Left ventricle myocardium inferior (tissue), 1 donor: ENCODE data around the gene MICOS13. TPM values are rescaled to one million over a fixed set of nuclear protein-coding genes. Genes with fewer than 3 reads are reported as not detected.

Experiments used
- DNase-seq: peaks from one replicate; pipeline ENCODE4 v3.0.0-alpha.2; 2020
- H3K27ac ChIP-seq: fragments of 200-600 bp; replicated peaks from 2 replicates; pipeline ENCODE4 v1.8.0; 2021
- H3K27me3 ChIP-seq: fragments of 200-600 bp; 2 replicates; pipeline ENCODE4 v1.8.0; 2021; ENCODE audit warnings: low read depth
- H3K36me3 ChIP-seq: fragments of 200-600 bp; 2 replicates; pipeline ENCODE4 v1.8.0; 2021
- H3K4me1 ChIP-seq: fragments of 200-600 bp; 2 replicates; pipeline ENCODE4 v1.8.0; 2021
- H3K4me3 ChIP-seq: fragments of 200-600 bp; 2 replicates; pipeline ENCODE4 v1.8.0; 2021; ENCODE audit warnings: mild to moderate bottlenecking, moderate library complexity
- H3K9me3 ChIP-seq: fragments of 200-600 bp; replicated peaks from 2 replicates; pipeline ENCODE4 v1.8.0; 2021
- intact Hi-C: fragments of 100-400 bp; cut with micrococcal nuclease; formaldehyde crosslinking; loops from one replicate; pipeline ENCODE4 v1.11.0; 2022
- total RNA-seq: library from RNA; stranded (reverse); fragmentation: NEBNext Ultra II Directional; extraction: Animal tissue kit (Norgen Biotek cat#: 25700); gene quantifications from one replicate; pipeline ENCODE4 v1.2.1, GENCODE V29; 2021
- TF ChIP-seq, protein P1 (sequence below): fragments of 200-600 bp; IDR thresholded peaks from 2 replicates; pipeline ENCODE4 v1.8.0; 2021; ENCODE audit warnings: antibody characterized with exemption, mild to moderate bottlenecking, borderline replicate concordance
- donor health status: DM: no; HTN: yes; CAD: no; lungs with severe emphysema.

MICOS13 gene
- total RNA-seq, 1 donor from 2014 or later = 155 TPM

DNA sequence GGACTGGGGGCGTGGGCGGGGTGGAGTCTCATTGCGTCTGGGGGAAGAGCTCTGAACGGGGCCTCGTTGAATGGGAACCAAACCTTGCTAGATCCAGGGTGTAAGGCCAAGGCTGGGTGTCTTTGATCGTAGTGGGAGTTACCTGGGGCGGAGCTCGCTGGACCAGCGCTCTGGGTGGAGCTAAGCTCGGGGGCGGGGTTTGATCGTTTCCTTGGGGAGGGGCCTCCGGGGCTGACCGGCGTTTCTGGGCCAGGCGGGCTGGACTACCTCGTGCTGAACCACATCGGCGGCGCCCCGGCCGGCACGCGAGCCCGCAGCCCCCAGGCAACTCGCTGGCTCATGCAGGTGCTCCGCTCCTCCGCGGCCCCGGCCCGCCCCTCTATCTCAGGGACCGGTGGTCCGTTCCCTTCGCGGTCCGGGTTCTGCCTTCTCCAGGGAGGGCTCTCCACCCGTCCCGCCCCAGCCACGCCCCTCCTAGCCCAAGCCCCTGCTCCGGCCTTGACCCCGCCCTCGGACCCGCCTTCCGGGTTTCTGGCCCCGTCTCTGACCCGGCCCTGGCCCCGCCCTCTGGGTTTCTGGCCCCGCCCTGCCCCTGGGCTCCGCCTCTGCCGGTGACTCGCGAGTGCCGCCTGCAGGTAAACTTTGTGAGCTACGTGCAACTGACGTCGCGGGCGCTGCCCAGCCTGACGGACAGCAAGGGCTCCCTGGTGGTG lies 6.5 kb upstream of the MICOS13 start:
- intact Hi-C loops = no loop called here
- Histone ChIP-seq H3K36me3 (peaks cover 4% of the 10 kb centered on the region), H3K9me3 (no peaks in the 10 kb centered on the region), H3K4me3 (peak overlapping the region; percentile 77), H3K27ac (peak overlapping the region; percentile 89), H3K27me3 (no peaks in the 10 kb centered on the region), H3K4me1 (peaks cover 37% of the 10 kb centered on the region)
- peak; percentile 98 for DNase-seq
- TF ChIP-seq, protein P1, sequence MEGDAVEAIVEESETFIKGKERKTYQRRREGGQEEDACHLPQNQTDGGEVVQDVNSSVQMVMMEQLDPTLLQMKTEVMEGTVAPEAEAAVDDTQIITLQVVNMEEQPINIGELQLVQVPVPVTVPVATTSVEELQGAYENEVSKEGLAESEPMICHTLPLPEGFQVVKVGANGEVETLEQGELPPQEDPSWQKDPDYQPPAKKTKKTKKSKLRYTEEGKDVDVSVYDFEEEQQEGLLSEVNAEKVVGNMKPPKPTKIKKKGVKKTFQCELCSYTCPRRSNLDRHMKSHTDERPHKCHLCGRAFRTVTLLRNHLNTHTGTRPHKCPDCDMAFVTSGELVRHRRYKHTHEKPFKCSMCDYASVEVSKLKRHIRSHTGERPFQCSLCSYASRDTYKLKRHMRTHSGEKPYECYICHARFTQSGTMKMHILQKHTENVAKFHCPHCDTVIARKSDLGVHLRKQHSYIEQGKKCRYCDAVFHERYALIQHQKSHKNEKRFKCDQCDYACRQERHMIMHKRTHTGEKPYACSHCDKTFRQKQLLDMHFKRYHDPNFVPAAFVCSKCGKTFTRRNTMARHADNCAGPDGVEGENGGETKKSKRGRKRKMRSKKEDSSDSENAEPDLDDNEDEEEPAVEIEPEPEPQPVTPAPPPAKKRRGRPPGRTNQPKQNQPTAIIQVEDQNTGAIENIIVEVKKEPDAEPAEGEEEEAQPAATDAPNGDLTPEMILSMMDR = peak; percentile 84

DNA sequence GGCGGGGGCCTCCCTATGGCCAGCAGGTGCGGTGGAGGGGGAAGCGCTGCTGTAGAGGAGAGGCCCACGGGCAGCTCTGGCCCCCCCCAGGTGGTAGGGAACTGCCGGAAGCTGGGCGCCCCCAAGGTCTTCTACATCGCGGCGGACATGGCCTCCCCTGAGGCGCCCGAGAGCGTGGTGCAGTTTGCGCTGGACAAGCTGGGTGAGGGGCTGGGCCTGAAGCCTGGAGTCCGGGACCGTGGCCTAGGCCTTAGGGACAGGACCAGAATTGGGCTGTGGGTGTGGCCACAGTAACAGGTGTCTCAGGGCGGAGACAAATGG lies 6.0 kb upstream of the MICOS13 start:
- intact Hi-C loops = no loop called here
- peaks cover 33% of the 10 kb centered on the region for H3K4me1 ChIP-seq
- H3K4me3 ChIP-seq = peak overlapping the region; percentile 77
- H3K27ac ChIP-seq = peak overlapping the region; percentile 89
- DNase-seq = no peak
- no peaks in the 10 kb centered on the region for H3K9me3 ChIP-seq
- no peaks in the 10 kb centered on the region for H3K27me3 ChIP-seq
- TF ChIP-seq, protein P1 = no peak
- no peaks in the 10 kb centered on the region for H3K36me3 ChIP-seq

DNA sequence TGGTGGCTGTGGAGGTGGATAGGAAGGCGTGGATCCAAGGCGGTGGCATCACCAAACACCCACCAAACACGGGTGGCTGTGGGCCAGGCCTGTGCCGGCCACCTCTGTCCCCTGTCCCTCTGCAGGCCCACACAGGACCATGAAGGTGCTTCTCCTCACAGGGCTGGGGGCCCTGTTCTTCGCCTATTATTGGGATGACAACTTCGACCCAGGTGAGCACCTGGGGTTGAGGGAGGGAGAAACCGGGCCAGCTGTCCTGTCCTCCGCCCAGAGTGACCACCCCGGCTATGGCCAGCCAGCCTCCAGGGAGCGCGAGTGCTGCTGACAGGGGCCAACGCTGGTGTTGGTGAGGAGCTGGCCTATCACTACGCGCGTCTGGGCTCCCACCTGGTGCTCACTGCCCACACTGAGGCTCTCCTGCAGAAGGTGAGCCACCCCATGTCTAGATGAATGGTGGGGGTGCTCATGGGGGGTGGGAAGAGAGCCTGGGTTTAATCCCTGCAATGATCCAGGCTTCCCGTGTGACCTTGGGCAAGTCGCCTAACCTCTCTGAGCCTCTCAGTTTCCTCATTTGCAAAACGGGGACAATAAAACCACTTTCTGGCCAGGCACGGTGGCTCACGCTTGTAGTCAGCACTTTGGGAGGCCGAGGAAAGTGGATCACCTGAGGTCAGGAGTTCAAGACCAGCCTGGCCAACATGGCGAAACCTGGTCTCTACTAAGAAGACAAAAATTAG lies 4.5 kb upstream of the MICOS13 start:
- Histone ChIP-seq H3K36me3 (no peaks in the 10 kb centered on the region), H3K9me3 (no peaks in the 10 kb centered on the region), H3K27ac (no peak overlapping the region), H3K27me3 (no peaks in the 10 kb centered on the region), H3K4me3 (no peak overlapping the region), H3K4me1 (peaks cover 33% of the 10 kb centered on the region)
- DNase-seq = no peak
- TF ChIP-seq, protein P1 = no peak
- intact Hi-C loops = no loop called here

DNA sequence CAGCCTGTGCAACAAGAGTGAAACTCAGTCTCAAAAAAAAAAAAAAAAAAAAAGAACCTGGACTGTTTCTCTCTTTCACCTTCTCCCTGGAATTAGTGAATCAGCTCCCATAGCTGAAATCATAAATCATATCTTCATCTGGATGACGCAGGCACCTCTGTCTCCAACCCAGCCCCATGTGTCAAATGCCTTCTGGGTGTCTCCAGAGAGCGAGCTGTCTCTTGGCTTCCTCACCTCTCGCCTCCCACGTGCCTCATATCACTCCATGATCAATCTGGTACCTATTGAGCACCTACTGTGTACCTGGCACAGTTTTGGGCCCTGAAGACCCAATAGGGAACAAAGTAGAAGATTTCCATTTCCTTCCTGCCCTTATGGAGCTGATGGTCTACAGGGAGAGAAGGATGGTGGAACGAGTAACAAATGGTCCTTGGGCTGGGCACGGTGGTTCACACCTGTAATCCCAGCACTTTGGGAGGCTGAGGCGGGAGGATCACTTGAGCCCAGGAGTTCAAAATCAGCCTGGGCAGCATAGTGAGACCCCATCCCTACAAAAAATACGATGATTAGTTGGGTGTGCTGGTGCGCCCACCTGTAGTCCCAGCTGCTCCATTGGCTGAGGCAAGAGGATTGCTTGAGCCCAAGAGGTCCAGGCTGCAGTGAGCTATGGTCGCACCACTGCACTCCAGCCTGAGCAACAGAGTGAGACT lies 3.0 kb upstream of the MICOS13 start:
- Histone ChIP-seq H3K36me3 (peaks cover 1% of the 10 kb centered on the region), H3K27ac (no peak overlapping the region), H3K4me1 (peaks cover 44% of the 10 kb centered on the region), H3K4me3 (no peak overlapping the region), H3K27me3 (no peaks in the 10 kb centered on the region), H3K9me3 (no peaks in the 10 kb centered on the region)
- intact Hi-C loops = no loop called here
- TF ChIP-seq, protein P1 = no peak
- DNase-seq = no peak

DNA sequence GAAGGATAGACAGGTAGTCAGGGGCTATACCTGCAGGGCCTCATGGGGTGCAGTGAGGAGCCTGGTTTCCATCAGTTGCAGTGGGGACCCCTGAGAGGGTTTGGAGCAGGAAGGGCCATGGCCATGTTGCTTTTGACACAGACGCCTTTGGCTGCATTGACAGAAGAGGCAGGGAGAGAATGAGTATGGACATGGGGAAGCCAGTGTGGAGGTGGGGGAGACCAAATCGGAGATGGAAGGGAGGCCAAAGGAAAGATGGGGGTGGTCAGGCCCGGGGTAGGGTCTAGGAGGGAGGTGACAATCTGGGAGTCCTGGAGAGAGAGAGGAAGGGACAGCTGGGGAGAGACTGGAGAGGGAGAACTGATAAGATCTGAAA lies 1.8 kb upstream of the MICOS13 start:
- Histone ChIP-seq H3K36me3 (peaks cover 13% of the 10 kb centered on the region), H3K27ac (no peak overlapping the region), H3K9me3 (no peaks in the 10 kb centered on the region), H3K27me3 (no peaks in the 10 kb centered on the region), H3K4me3 (no peak overlapping the region), H3K4me1 (peaks cover 37% of the 10 kb centered on the region)
- intact Hi-C loops = no loop called here
- TF ChIP-seq, protein P1 = no peak
- no peak for DNase-seq
